H1 (cell line): ENCODE data around the gene ATP5MC3. TPM values are rescaled to one million over a fixed set of nuclear protein-coding genes. Genes with fewer than 3 reads are reported as not detected.

Source experiments
- CTCF ChIA-PET: fragments of 300-600 bp; sonication (Branson Sonifier 250); formaldehyde crosslinking; loops from one replicate; lab custom pipeline; 2021; ENCODE audit not compliant: partially characterized antibody; lab: Charles Lee
- POLR2A ChIA-PET: fragments of 300-600 bp; sonication (Branson Sonifier 250); formaldehyde crosslinking; loops from one replicate; lab custom pipeline; 2021; ENCODE audit warnings: inconsistent platforms; ENCODE audit not compliant: partially characterized antibody; lab: Charles Lee
- DNase-seq, 2 experiments: peaks; one replicate each; pipeline versions ENCODE4 v3.0.0 to v3.0.0-alpha.2; 2010 to 2022; ENCODE audit warnings: low spot score in 2 of 2, low read depth in 1 of 2, mixed read lengths in 1 of 2
- FAIRE-seq: peaks from 2 replicates; lab custom pipeline; 2011; peaks lifted over from hg19 to GRCh38; lab: Jason Lieb, UNC
- H2AFZ ChIP-seq: 2 replicates; pipeline ENCODE4 v1.8.1; 2012; ENCODE audit warnings: low read length, inconsistent platforms
- H2AK5ac ChIP-seq: 2 replicates; pipeline ENCODE4 v1.6.1; 2013; ENCODE audit warnings: low read depth, low read length
- H2BK120ac ChIP-seq: replicated peaks from 2 replicates; pipeline ENCODE3; 2013; ENCODE audit warnings: low read depth, low read length, inconsistent platforms
- H2BK12ac ChIP-seq: 2 replicates; pipeline ENCODE4 v1.6.1; 2013; ENCODE audit warnings: low read depth, low read length
- H2BK15ac ChIP-seq: 2 replicates; pipeline ENCODE4 v1.6.1; 2013; ENCODE audit warnings: low read length
- H2BK20ac ChIP-seq: 2 replicates; pipeline ENCODE4 v1.6.1; 2013; ENCODE audit warnings: low read length
- H2BK5ac ChIP-seq: 2 replicates; pipeline ENCODE4 v1.6.1; 2013; ENCODE audit warnings: low read depth, low read length
- H3K14ac ChIP-seq: 2 replicates; pipeline ENCODE4 v1.6.1; 2013; ENCODE audit warnings: inconsistent platforms; ENCODE audit not compliant: insufficient read length
- H3K18ac ChIP-seq: 2 replicates; pipeline ENCODE4 v1.6.1; 2013; ENCODE audit warnings: low read length; ENCODE audit errors: extremely low read depth
- H3K23ac ChIP-seq: 2 replicates; pipeline ENCODE4 v1.6.1; 2013; ENCODE audit warnings: inconsistent platforms; ENCODE audit not compliant: insufficient read length
- H3K23me2 ChIP-seq: 2 replicates; pipeline ENCODE4 v1.6.1; 2013; ENCODE audit warnings: low read depth, low read length
- H3K27ac ChIP-seq: 2 replicates; pipeline ENCODE4 v1.6.1; 2011; ENCODE audit warnings: low read depth, low read length, inconsistent platforms
- H3K27me3 ChIP-seq, 4 experiments: replicated peaks in 1 of 4; 1 replicate in 1 of 4; 2 replicates in 3 of 4; pipeline versions ENCODE4 v1.6.1 to v1.8.1; 2011 to 2013; ENCODE audit warnings: low read length in 3 of 4, mild to moderate bottlenecking in 3 of 4, inconsistent platforms in 2 of 4, mixed read lengths in 2 of 4, moderate library complexity in 1 of 4; ENCODE audit not compliant: control insufficient read depth in 3 of 4, insufficient read depth in 3 of 4; ENCODE audit errors: extremely low read depth in 1 of 4
- H3K36me3 ChIP-seq, 4 experiments: 2 replicates each; pipeline versions ENCODE4 v1.6.1 to v1.8.1; 2011 to 2013; ENCODE audit warnings: mild to moderate bottlenecking in 4 of 4, low read length in 3 of 4, moderate library complexity in 2 of 4, control low read depth in 1 of 4, inconsistent platforms in 1 of 4; ENCODE audit not compliant: insufficient read depth in 4 of 4, control insufficient read depth in 2 of 4
- H3K4ac ChIP-seq: replicated peaks from 2 replicates; pipeline ENCODE3; 2013; ENCODE audit warnings: low read length, low read depth, mixed read lengths, inconsistent platforms; ENCODE audit not compliant: insufficient read length
- H3K4me1 ChIP-seq, 4 experiments: replicated peaks in 1 of 4; 1 replicate in 1 of 4; 2 replicates in 3 of 4; pipeline versions ENCODE4 v1.6.1 to v1.8.1; 2011 to 2013; ENCODE audit warnings: low read length in 3 of 4, inconsistent platforms in 2 of 4, mixed read lengths in 1 of 4; ENCODE audit not compliant: insufficient read depth in 4 of 4, control insufficient read depth in 3 of 4
- H3K4me2 ChIP-seq, 2 experiments: 2 replicates each; pipeline versions ENCODE4 v1.6.1 to v1.8.1; 2011 to 2013; ENCODE audit warnings: low read depth in 2 of 2, low read length in 2 of 2, control low read depth in 1 of 2, inconsistent platforms in 1 of 2, mild to moderate bottlenecking in 1 of 2; ENCODE audit not compliant: insufficient read depth in 1 of 2
- H3K4me3 ChIP-seq, 4 experiments: fragments of 200-600, 300-600 bp in 1 of 4; sonication (generic), shearing (Covaris generic), sonication (Bioruptor Twin) in 1 of 4; 2 replicates each; pipeline versions ENCODE4 v1.5.1 to v1.8.1; 2011 to 2016; ENCODE audit warnings: low read length in 4 of 4, low read depth in 3 of 4, control low read depth in 2 of 4, inconsistent platforms in 2 of 4, mild to moderate bottlenecking in 2 of 4, mixed read lengths in 1 of 4, moderate library complexity in 1 of 4; ENCODE audit not compliant: insufficient read depth in 2 of 4; ENCODE audit errors: extremely low read depth in 1 of 4
- H3K56ac ChIP-seq: replicated peaks from 2 replicates; pipeline ENCODE3; 2013; ENCODE audit warnings: low read depth, mild to moderate bottlenecking, mixed read lengths, low read length, inconsistent platforms; ENCODE audit not compliant: insufficient read length
- H3K79me1 ChIP-seq: 2 replicates; pipeline ENCODE4 v1.6.1; 2013; ENCODE audit warnings: low read depth, low read length, control low read depth
- H3K79me2 ChIP-seq, 2 experiments: 2 replicates each; pipeline versions ENCODE4 v1.6.1 to v1.8.1; 2012 to 2013; ENCODE audit warnings: low read length in 2 of 2, mild to moderate bottlenecking in 2 of 2, inconsistent platforms in 1 of 2; ENCODE audit not compliant: insufficient read depth in 2 of 2, control insufficient read depth in 1 of 2
- H3K9ac ChIP-seq, 4 experiments: replicated peaks in 1 of 4; 1 replicate in 1 of 4; 2 replicates in 3 of 4; pipeline versions ENCODE4 v1.6.1 to v1.8.1; 2011 to 2013; ENCODE audit warnings: low read depth in 3 of 4, low read length in 3 of 4, control low read depth in 2 of 4, mild to moderate bottlenecking in 2 of 4, moderate library complexity in 2 of 4, inconsistent platforms in 1 of 4; ENCODE audit errors: extremely low read depth in 1 of 4
- H3K9me3 ChIP-seq, 2 experiments: 2 replicates each; pipeline versions ENCODE4 v1.6.1 to v1.8.1; 2012 to 2013; ENCODE audit warnings: mild to moderate bottlenecking in 2 of 2, moderate library complexity in 2 of 2, control low read depth in 1 of 2, inconsistent platforms in 1 of 2, low read depth in 1 of 2, low read length in 1 of 2, mixed read lengths in 1 of 2; ENCODE audit not compliant: insufficient read depth in 2 of 2
- H4K20me1 ChIP-seq, 2 experiments: replicated peaks in 1 of 2; 2 replicates each; pipeline versions ENCODE3 to v1.8.1; 2011 to 2013; ENCODE audit warnings: inconsistent platforms in 2 of 2, low read length in 2 of 2, mild to moderate bottlenecking in 1 of 2; ENCODE audit not compliant: insufficient read depth in 2 of 2, control insufficient read depth in 1 of 2
- H4K5ac ChIP-seq: 2 replicates; pipeline ENCODE4 v1.6.1; 2013; ENCODE audit warnings: low read length, low read depth, mixed read lengths, inconsistent platforms; ENCODE audit not compliant: insufficient read length
- H4K8ac ChIP-seq: 2 replicates; pipeline ENCODE4 v1.8.0; 2013; ENCODE audit warnings: mild to moderate bottlenecking, moderate library complexity, low read length, inconsistent platforms; ENCODE audit not compliant: insufficient read depth; ENCODE audit errors: extremely low read depth
- H4K91ac ChIP-seq: replicated peaks from 2 replicates; pipeline ENCODE3; 2013; ENCODE audit warnings: low read length, mixed read lengths, inconsistent platforms; ENCODE audit not compliant: insufficient read length
- CEBPB ChIP-seq: IDR thresholded peaks from 2 replicates; pipeline ENCODE4 v1.6.1; 2012; ENCODE audit warnings: low read depth, low read length
- WGBS, 2 experiments: shearing (Covaris generic) in 1 of 2; methylation state at CpG; one replicate each; pipeline versions ENCODE4 v1.1.6 to v1.1.7; 2013 to 2015; ENCODE audit warnings: low lambda C conversion rate in 2 of 2, mixed read lengths in 2 of 2, inconsistent platforms in 1 of 2, low coverage in 1 of 2, missing lambda C conversion rate in 1 of 2; ENCODE audit not compliant: insufficient replicate concordance in 2 of 2, insufficient coverage in 1 of 2, insufficient read length in 1 of 2; ENCODE audit errors: extremely low coverage in 1 of 2, missing lambda C conversion rate in 1 of 2; 5-methylcytosine and 5-hydroxymethylcytosine counted together
- polyA plus RNA-seq, 7 experiments: library from polyadenylated mRNA; depleted of rRNA in 3 of 7; stranded (reverse) in 5 of 7; unstranded in 2 of 7; fragments of >200 nt in 5 of 7; fragments of 200-250 nt in 2 of 7; gene quantifications; 1 replicate in 5 of 7; 2 replicates in 1 of 7; 4 replicates in 1 of 7; pipeline versions ENCODE4 v1.2.1 to v1.2.3, GENCODE V29; 2011 to 2013; ENCODE audit warnings: missing spikeins in 2 of 7, mixed read lengths in 2 of 7
- total RNA-seq: library from RNA; stranded (reverse); fragmentation: NEBNext Ultra II Directional; extraction: Animal tissue kit (Norgen Biotek cat#: 25700); gene quantifications from 2 replicates; pipeline ENCODE4 v1.2.1, GENCODE V29; 2021

The ATP5MC3 gene
- total and polyA plus RNA-seq, 2 of the 8 experiments (the other 6 are each of a cell fraction or from before 2014, with no cell fraction given) = 320 to 856 TPM

- Histone ChIP-seq H3K4me3 (no peak overlapping the region), H3K9ac (no peak overlapping the region), H3K4ac (no peak overlapping the region), H2BK20ac (no peak overlapping the region), H3K27me3 (no peaks in the 10 kb centered on the region; a peak in 1 of 7 replicates), H3K9me3 (no peaks in the 10 kb centered on the region), H4K8ac (no peak overlapping the region), H3K4me1 (no peaks in the 10 kb centered on the region), H4K91ac (no peak overlapping the region), H3K23me2 (no peaks in the 10 kb centered on the region; the same call in 1 of the 2 replicates), H3K56ac (no peak overlapping the region), H3K23ac (no peak overlapping the region), H2AK5ac (no peak overlapping the region), H2BK12ac (no peak overlapping the region), H4K5ac (no peak overlapping the region), H3K36me3 (no peaks in the 10 kb centered on the region), H3K18ac (no peak overlapping the region), H3K79me1 (no peaks in the 10 kb centered on the region), H4K20me1 (no peaks in the 10 kb centered on the region), H2AFZ (no peak overlapping the region), H3K14ac (no peak overlapping the region), H2BK15ac (no peak overlapping the region), H3K27ac (no peak overlapping the region), H2BK120ac (no peak overlapping the region), H3K4me2 (no peak overlapping the region), H2BK5ac (no peak overlapping the region), H3K79me2 (no peaks in the 10 kb centered on the region)
- WGBS, 2 experiments = 91% methylated on average over 3 of the region's 3 CpGs; no CpG with 5 or more reads in 1 of the 2 experiments
- DNase-seq (no peak), FAIRE-seq (no peak)
- TF ChIP-seq CEBPB = no peak
- POLR2A ChIA-PET = no interaction called here
- CTCF ChIA-PET = interaction anchor here (1.2 kb wide), 1 partner anchor 45 kb away, joined by 5 read pairs; no protein-coding TSS in a partner anchor
Measured at GRCh38 chr2:175206866-175207265, 25.4 kb upstream of the ATP5MC3 start.
